ENCODE measurements around the gene TTC23.

TTC23 gene

DNA sequence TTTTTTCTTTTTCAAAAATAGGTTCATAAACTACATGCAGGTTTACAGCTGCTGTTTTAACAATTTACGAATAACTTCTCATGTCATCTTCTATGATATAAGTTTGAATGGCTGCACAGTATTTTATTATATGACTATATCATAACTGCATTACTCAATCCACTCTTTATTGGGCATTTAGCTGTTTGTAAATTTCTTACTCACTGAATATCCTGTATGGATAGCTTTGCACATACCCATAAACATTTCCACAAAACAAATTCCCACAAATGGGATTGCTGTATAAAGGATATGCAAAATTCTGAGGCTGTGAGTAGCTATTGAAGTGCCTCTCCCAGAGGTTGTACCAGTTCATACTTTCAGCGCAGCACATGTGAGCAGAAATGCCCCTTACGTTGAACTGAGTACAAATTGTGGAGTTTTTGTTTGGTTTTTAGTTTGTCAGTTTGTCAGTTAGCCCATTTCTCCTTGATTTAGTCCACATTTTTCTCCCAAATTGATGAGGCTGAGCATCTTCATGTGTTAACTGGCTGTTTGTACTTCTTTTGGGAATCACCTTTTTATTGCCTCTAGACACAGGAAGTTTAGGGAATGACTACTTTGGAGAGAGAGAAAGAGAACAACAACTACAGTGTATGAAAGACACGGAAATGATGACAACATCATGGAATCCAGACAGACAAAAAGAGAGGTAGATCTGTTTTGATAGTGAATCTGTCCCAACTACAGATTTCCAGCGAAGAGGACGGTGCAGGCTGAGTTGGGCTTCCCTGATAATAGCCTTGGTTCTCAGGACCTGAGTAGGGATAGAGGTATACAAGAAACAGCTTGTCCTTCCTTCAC is 24.8 kb downstream of the TTC23 start:
- no peaks in the 10 kb centered on the region; the same call in 1 of the 2 replicates for H3K36me3 ChIP-seq (ENCODE audit: insufficient read depth, low read length)
- no peaks in the 10 kb centered on the region for H3K9me3 ChIP-seq (ENCODE audit: low read depth, low read length)
- TF ChIP-seq FOXP2 (optimal IDR thresholded peaks at IDR 0.05; ENCODE audit: control extremely low read depth, extremely low read length, insufficient read depth) (no peak), EZH2 (IDR thresholded peaks at IDR 0.05) (no peak), POLR2AphosphoS5 (IDR thresholded peaks at IDR 0.05; ENCODE audit: borderline replicate concordance, low read depth, low read length) (no peak)
- H3K9ac ChIP-seq (ENCODE audit: insufficient read length) = no peak overlapping the region
- no peak overlapping the region for H3K27ac ChIP-seq
- DNase-seq (ENCODE audit: low read depth, low spot score) = no peak
- no peak overlapping the region for H3K4me3 ChIP-seq

DNA sequence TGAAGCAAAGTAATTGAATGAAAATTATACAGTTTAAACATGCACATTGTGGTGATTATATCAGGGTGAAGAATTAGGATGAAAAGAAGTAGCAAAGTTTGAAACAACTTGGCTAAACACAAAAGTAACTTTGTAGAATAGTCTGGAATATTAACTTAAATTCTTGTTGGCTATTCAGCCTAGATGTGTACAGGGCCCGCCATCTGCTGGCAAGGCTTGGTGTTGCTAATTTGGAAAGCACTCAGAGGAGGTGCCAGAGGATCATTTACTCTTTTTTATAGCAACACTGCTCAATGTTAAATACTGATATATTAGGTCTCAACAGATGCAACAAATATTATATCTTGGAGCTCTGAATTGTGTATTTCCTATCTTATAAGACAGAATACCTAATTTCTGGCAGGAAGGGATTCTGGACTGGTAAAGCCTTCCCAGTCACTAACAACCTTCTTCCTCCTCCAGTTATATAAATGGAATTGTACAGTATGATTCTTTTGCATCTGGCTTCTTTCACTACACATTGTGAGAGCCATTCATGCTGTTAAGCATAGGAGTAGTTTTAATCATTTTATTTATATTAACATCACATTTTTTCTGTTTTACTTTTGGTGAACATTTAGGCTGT is 36.1 kb downstream of the TTC23 start:
- no peak overlapping the region for H3K27ac ChIP-seq
- no peak for TF ChIP-seq EZH2 (IDR thresholded peaks at IDR 0.05)
- no peak for TF ChIP-seq POLR2AphosphoS5 (IDR thresholded peaks at IDR 0.05; ENCODE audit: borderline replicate concordance, low read depth, low read length)
- no peak for TF ChIP-seq FOXP2 (optimal IDR thresholded peaks at IDR 0.05; ENCODE audit: control extremely low read depth, extremely low read length, insufficient read depth)
- no peak overlapping the region for H3K4me3 ChIP-seq
- peak; percentile 39 for DNase-seq (ENCODE audit: low read depth, low spot score)
- H3K36me3 ChIP-seq (ENCODE audit: insufficient read depth, low read length) = peaks cover 6% of the 10 kb centered on the region
- H3K9ac ChIP-seq (ENCODE audit: insufficient read length) = no peak overlapping the region
- H3K9me3 ChIP-seq (ENCODE audit: low read depth, low read length) = no peaks in the 10 kb centered on the region

- no peak overlapping the region for H3K27ac ChIP-seq
- no peak overlapping the region for H3K9ac ChIP-seq (ENCODE audit: insufficient read length)
- H3K9me3 ChIP-seq (ENCODE audit: low read depth, low read length) = no peaks in the 10 kb centered on the region
- no peak for DNase-seq (ENCODE audit: low read depth, low spot score)
- no peaks in the 10 kb centered on the region for H3K36me3 ChIP-seq (ENCODE audit: insufficient read depth, low read length)
- no peak overlapping the region for H3K4me3 ChIP-seq
- TF ChIP-seq POLR2AphosphoS5 (IDR thresholded peaks at IDR 0.05; ENCODE audit: borderline replicate concordance, low read depth, low read length) (no peak), FOXP2 (optimal IDR thresholded peaks at IDR 0.05; ENCODE audit: control extremely low read depth, extremely low read length, insufficient read depth) (no peak), EZH2 (IDR thresholded peaks at IDR 0.05) (no peak)
Observed at GRCh38 chr15:99212406-99212805, 37.0 kb downstream of the TTC23 start.

- Histone ChIP-seq H3K9ac (ENCODE audit: insufficient read length) (no peak overlapping the region), H3K4me3 (no peak overlapping the region), H3K27ac (no peak overlapping the region), H3K36me3 (ENCODE audit: insufficient read depth, low read length) (no peaks in the 10 kb centered on the region), H3K9me3 (ENCODE audit: low read depth, low read length) (no peaks in the 10 kb centered on the region)
- no peak for DNase-seq (ENCODE audit: low read depth, low spot score)
- TF ChIP-seq FOXP2 (optimal IDR thresholded peaks at IDR 0.05; ENCODE audit: control extremely low read depth, extremely low read length, insufficient read depth) (no peak), EZH2 (IDR thresholded peaks at IDR 0.05) (no peak), POLR2AphosphoS5 (IDR thresholded peaks at IDR 0.05; ENCODE audit: borderline replicate concordance, low read depth, low read length) (no peak)
Observed at GRCh38 chr15:99211926-99212325, 37.5 kb downstream of the TTC23 start.

- no peak overlapping the region for H3K4me3 ChIP-seq
- no peak overlapping the region for H3K27ac ChIP-seq
- no peaks in the 10 kb centered on the region for H3K9me3 ChIP-seq (ENCODE audit: low read depth, low read length)
- TF ChIP-seq POLR2AphosphoS5 (IDR thresholded peaks at IDR 0.05; ENCODE audit: borderline replicate concordance, low read depth, low read length) = no peak
- no peak for TF ChIP-seq FOXP2 (optimal IDR thresholded peaks at IDR 0.05; ENCODE audit: control extremely low read depth, extremely low read length, insufficient read depth)
- TF ChIP-seq EZH2 (IDR thresholded peaks at IDR 0.05) = no peak
- DNase-seq (ENCODE audit: low read depth, low spot score) = no peak
- no peaks in the 10 kb centered on the region for H3K36me3 ChIP-seq (ENCODE audit: insufficient read depth, low read length)
- no peak overlapping the region for H3K9ac ChIP-seq (ENCODE audit: insufficient read length)
Observed at GRCh38 chr15:99210334-99210733, 39.0 kb downstream of the TTC23 start.

DNA sequence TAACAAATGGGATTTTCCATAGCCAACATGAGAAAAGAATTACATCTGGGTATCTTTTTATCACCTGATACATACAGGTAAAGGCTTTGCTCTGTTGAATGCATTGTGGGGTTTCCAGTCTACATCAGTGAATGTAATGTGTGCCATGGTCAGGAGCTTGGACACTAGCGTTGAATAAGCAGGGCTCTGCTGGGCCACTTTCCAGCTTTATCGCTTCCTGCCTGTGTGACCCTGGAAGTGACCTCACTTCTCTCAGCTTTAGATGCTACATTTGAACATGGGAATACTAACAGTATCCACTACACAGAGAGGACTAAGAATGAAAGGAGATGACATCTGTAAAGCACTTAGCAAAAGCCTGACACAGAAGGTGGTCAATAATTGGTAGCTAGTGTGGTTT is 40.1 kb downstream of the TTC23 start:
- no peak for DNase-seq (ENCODE audit: low read depth, low spot score)
- no peak for TF ChIP-seq POLR2AphosphoS5 (IDR thresholded peaks at IDR 0.05; ENCODE audit: borderline replicate concordance, low read depth, low read length)
- TF ChIP-seq FOXP2 (optimal IDR thresholded peaks at IDR 0.05; ENCODE audit: control extremely low read depth, extremely low read length, insufficient read depth) = no peak
- TF ChIP-seq EZH2 (IDR thresholded peaks at IDR 0.05) = no peak

DNA sequence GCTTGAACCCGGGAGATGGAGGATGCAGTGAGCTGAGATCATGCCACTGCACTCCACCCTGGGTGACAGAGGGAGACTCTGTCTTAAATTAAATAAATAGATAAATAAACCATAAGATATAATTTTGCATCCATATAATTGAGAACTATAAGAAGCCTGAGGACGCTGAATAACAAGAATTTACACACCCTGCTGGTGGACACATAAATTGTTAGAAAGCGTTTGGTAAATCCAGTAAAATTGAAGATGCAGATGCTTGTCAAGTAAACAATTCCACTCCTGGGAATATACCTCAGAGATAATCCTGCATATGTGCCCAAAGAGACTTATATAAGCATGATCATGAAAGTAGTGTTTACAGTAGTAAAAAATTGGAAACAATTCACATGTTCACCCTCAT is 41.7 kb downstream of the TTC23 start:
- no peak overlapping the region for H3K9ac ChIP-seq (ENCODE audit: insufficient read length)
- H3K4me3 ChIP-seq = no peak overlapping the region
- no peak for TF ChIP-seq FOXP2 (optimal IDR thresholded peaks at IDR 0.05; ENCODE audit: control extremely low read depth, extremely low read length, insufficient read depth)
- TF ChIP-seq POLR2AphosphoS5 (IDR thresholded peaks at IDR 0.05; ENCODE audit: borderline replicate concordance, low read depth, low read length) = no peak
- TF ChIP-seq EZH2 (IDR thresholded peaks at IDR 0.05) = no peak
- no peak for DNase-seq (ENCODE audit: low read depth, low spot score)
- H3K27ac ChIP-seq = no peak overlapping the region
- no peaks in the 10 kb centered on the region for H3K36me3 ChIP-seq (ENCODE audit: insufficient read depth, low read length)
- no peaks in the 10 kb centered on the region for H3K9me3 ChIP-seq (ENCODE audit: low read depth, low read length)

More for the DNA sequence above, 40.1 kb downstream of the TTC23 start:
- H3K9ac ChIP-seq (ENCODE audit: insufficient read length) = no peak overlapping the region
- H3K4me3 ChIP-seq = no peak overlapping the region
- no peak overlapping the region for H3K27ac ChIP-seq
- no peaks in the 10 kb centered on the region for H3K36me3 ChIP-seq (ENCODE audit: insufficient read depth, low read length)
- H3K9me3 ChIP-seq (ENCODE audit: low read depth, low read length) = no peaks in the 10 kb centered on the region

GRCh38 chr15:99202176-99202552 is 47.2 kb downstream of the TTC23 start:
- Histone ChIP-seq H3K27ac (no peak overlapping the region), H3K4me3 (no peak overlapping the region), H3K9me3 (ENCODE audit: low read depth, low read length) (no peaks in the 10 kb centered on the region), H3K36me3 (ENCODE audit: insufficient read depth, low read length) (no peaks in the 10 kb centered on the region), H3K9ac (ENCODE audit: insufficient read length) (no peak overlapping the region)
- no peak for TF ChIP-seq FOXP2 (optimal IDR thresholded peaks at IDR 0.05; ENCODE audit: control extremely low read depth, extremely low read length, insufficient read depth)
- no peak for TF ChIP-seq EZH2 (IDR thresholded peaks at IDR 0.05)
- TF ChIP-seq POLR2AphosphoS5 (IDR thresholded peaks at IDR 0.05; ENCODE audit: borderline replicate concordance, low read depth, low read length) = no peak
- DNase-seq (ENCODE audit: low read depth, low spot score) = no peak
